ENCODE data around the gene LRMDA. TPM values are rescaled to one million over a fixed set of nuclear protein-coding genes. Genes with fewer than 3 reads are reported as not detected.

LRMDA gene
- total and polyA plus RNA-seq, 2 of the 8 experiments (the other 6 are each of a cell fraction or from before 2014, with no cell fraction given): 0.86 to 2.8 TPM

- Histone ChIP-seq H3K9ac (replicated peaks in 1 of 4; ENCODE audit: extremely low read depth in 1 of 4, low read depth in 3 of 4, low read length in 3 of 4) (no peak overlapping the region), H3K27ac (ENCODE audit: low read depth, low read length) (no peak overlapping the region), H2BK120ac (replicated peaks; ENCODE audit: low read depth, low read length) (no peak overlapping the region), H2BK20ac (ENCODE audit: low read length) (no peak overlapping the region), H3K9me3 (ENCODE audit: insufficient read depth in 2 of 2, low read depth in 1 of 2, low read length in 1 of 2) (no peaks in the 10 kb centered on the region), H3K79me2 (ENCODE audit: control insufficient read depth in 1 of 2, insufficient read depth in 2 of 2, low read length in 2 of 2) (no peaks in the 10 kb centered on the region), H3K56ac (replicated peaks; ENCODE audit: insufficient read length, low read depth, low read length) (no peak overlapping the region), H2AK5ac (ENCODE audit: low read depth, low read length) (no peak overlapping the region), H3K14ac (ENCODE audit: insufficient read length) (no peak overlapping the region), H3K4me1 (replicated peaks in 1 of 4; ENCODE audit: control insufficient read depth in 3 of 4, insufficient read depth in 4 of 4, low read length in 3 of 4) (no peaks in the 10 kb centered on the region), H3K27me3 (replicated peaks in 1 of 4; ENCODE audit: control insufficient read depth in 3 of 4, extremely low read depth in 1 of 4, insufficient read depth in 3 of 4, low read length in 3 of 4) (no peaks in the 10 kb centered on the region), H3K4ac (replicated peaks; ENCODE audit: insufficient read length, low read depth, low read length) (no peak overlapping the region), H2AFZ (ENCODE audit: low read length) (0 out of 2 replicates have a peak overlapping the region, but pooled peaks have one; percentile 49), H2BK12ac (ENCODE audit: low read depth, low read length) (no peak overlapping the region), H4K8ac (ENCODE audit: extremely low read depth, insufficient read depth, low read length) (no peak overlapping the region), H3K79me1 (ENCODE audit: low read depth, low read length) (no peaks in the 10 kb centered on the region), H2BK5ac (ENCODE audit: low read depth, low read length) (no peak overlapping the region), H3K4me3 (ENCODE audit: extremely low read depth in 1 of 4, insufficient read depth in 2 of 4, low read depth in 3 of 4, low read length in 4 of 4) (no peak overlapping the region), H4K91ac (replicated peaks; ENCODE audit: insufficient read length, low read length) (no peak overlapping the region), H3K36me3 (ENCODE audit: control insufficient read depth in 2 of 4, insufficient read depth in 4 of 4, low read length in 3 of 4) (no peaks in the 10 kb centered on the region), H3K23ac (ENCODE audit: insufficient read length) (no peak overlapping the region), H4K5ac (ENCODE audit: insufficient read length, low read depth, low read length) (no peak overlapping the region), H3K23me2 (ENCODE audit: low read depth, low read length) (no peaks in the 10 kb centered on the region), H4K20me1 (replicated peaks in 1 of 2; ENCODE audit: control insufficient read depth in 1 of 2, insufficient read depth in 2 of 2, low read length in 2 of 2) (no peaks in the 10 kb centered on the region), H3K4me2 (ENCODE audit: insufficient read depth in 1 of 2, low read depth in 2 of 2, low read length in 2 of 2) (no peak overlapping the region), H2BK15ac (ENCODE audit: low read length) (no peak overlapping the region), H3K18ac (ENCODE audit: extremely low read depth, low read length) (no peak overlapping the region)
- no peak for DNase-seq (ENCODE audit: low read depth in 1 of 2, low spot score in 2 of 2)
- FAIRE-seq: no peak
- POLR2A ChIA-PET (ENCODE audit: partially characterized antibody): no interaction called here
- TF ChIP-seq TAF1 (IDR thresholded peaks at IDR 0.05; ENCODE audit: low read depth, low read length): no peak
- no peak for TF ChIP-seq RXRA (IDR thresholded peaks at IDR 0.05; ENCODE audit: insufficient read depth, low read depth, low read length)
- TF ChIP-seq ASH2L (IDR thresholded peaks at IDR 0.05; ENCODE audit: low read length): no peak
- TF ChIP-seq E2F6 (IDR thresholded peaks at IDR 0.05): no peak
- CTCF ChIA-PET (ENCODE audit: partially characterized antibody): no interaction called here
- WGBS, 2 experiments (ENCODE audit: extremely low coverage in 1 of 2, insufficient coverage in 1 of 2, insufficient read length in 1 of 2, insufficient replicate concordance in 2 of 2, low coverage in 1 of 2, low lambda C conversion rate in 2 of 2, missing lambda C conversion rate in 1 of 2): 89% methylated on average over 3 of the region's 3 CpGs; no CpG with 5 or more reads in 1 of the 2 experiments
Measured at GRCh38 chr10:75694790-75695189, 263.4 kb downstream of the LRMDA start.
